Measurements from ENCODE around the gene LNP1.

DNA sequence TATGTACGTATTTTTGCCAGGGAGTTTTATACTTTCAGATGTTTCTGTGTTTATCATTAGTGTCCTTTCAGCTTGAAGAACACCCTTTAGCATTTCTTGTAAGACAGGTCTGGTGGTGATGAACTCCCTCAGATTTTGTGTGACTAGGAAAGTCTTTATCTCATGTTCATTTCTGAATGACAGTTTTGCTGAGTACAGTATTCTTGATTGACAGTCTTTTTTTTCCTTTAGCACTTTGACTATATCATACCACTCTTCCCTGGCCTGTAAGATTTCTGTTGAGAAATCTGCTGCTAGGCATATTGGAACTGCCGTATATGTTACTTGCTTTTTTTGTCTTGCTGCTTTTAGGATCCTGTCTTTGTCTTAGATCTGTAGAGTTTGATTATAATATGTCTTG lies 5.8 kb downstream of the LNP1 start:
- TF ChIP-seq, protein P1, sequence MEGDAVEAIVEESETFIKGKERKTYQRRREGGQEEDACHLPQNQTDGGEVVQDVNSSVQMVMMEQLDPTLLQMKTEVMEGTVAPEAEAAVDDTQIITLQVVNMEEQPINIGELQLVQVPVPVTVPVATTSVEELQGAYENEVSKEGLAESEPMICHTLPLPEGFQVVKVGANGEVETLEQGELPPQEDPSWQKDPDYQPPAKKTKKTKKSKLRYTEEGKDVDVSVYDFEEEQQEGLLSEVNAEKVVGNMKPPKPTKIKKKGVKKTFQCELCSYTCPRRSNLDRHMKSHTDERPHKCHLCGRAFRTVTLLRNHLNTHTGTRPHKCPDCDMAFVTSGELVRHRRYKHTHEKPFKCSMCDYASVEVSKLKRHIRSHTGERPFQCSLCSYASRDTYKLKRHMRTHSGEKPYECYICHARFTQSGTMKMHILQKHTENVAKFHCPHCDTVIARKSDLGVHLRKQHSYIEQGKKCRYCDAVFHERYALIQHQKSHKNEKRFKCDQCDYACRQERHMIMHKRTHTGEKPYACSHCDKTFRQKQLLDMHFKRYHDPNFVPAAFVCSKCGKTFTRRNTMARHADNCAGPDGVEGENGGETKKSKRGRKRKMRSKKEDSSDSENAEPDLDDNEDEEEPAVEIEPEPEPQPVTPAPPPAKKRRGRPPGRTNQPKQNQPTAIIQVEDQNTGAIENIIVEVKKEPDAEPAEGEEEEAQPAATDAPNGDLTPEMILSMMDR (IDR thresholded peaks at IDR 0.05; ENCODE audit: extremely low read depth in 1 of 2, insufficient read depth in 1 of 2, low read depth in 1 of 2, low read length in 2 of 2), result no peak
- TF ChIP-seq POLR2AphosphoS5 (IDR thresholded peaks at IDR 0.05; ENCODE audit: insufficient read depth, low read depth, low read length), result no peak
- TF ChIP-seq EZH2 (IDR thresholded peaks at IDR 0.05; ENCODE audit: borderline replicate concordance, low read depth, low read length, severe bottlenecking), result no peak
- TF ChIP-seq POLR2A (IDR thresholded peaks at IDR 0.05; ENCODE audit: low read depth, low read length), result no peak

Data from endothelial cell of umbilical vein (primary cell).